HepG2 (cell line): ENCODE data around the gene LSM12. TPM values are rescaled to one million over a fixed set of nuclear protein-coding genes. Genes with fewer than 3 reads are reported as not detected.

ENCODE experiments used
- DNMT3B ChIP-seq: conservative IDR thresholded peaks from 2 replicates; pipeline ENCODE4 v1.6.1; 2016; ENCODE audit warnings: missing biosample characterization, control low read depth
- GPN1 ChIP-seq: sonication (generic); formaldehyde crosslinking; IDR thresholded peaks from 2 replicates; pipeline ENCODE4 v1.5.1; 2020; ENCODE audit warnings: missing genetic modification reagents, borderline replicate concordance
- HDAC6 ChIP-seq: fragments of 200-600 bp; sonication (generic); IDR thresholded peaks from 2 replicates; pipeline ENCODE4 v1.7.0; 2017; ENCODE audit warnings: mild to moderate bottlenecking, antibody characterized with exemption, low read length, low read depth
- HNRNPLL ChIP-seq: fragments of 200-400 bp; formaldehyde crosslinking; IDR thresholded peaks from 2 replicates; pipeline ENCODE4 v1.6.1; 2017; ENCODE audit warnings: mild to moderate bottlenecking, low read depth, low read length; ENCODE audit not compliant: poor library complexity, severe bottlenecking
- KAT2B ChIP-seq: fragments of 150-350 bp; IDR thresholded peaks from 2 replicates; pipeline ENCODE4 v1.6.1; 2014; ENCODE audit warnings: low read depth, low read length, borderline replicate concordance
- KDM5B ChIP-seq: sonication (generic); formaldehyde crosslinking; IDR thresholded peaks from 2 replicates; pipeline ENCODE4 v1.4.0; 2020; ENCODE audit warnings: missing genetic modification reagents, mild to moderate bottlenecking, borderline replicate concordance
- POGZ ChIP-seq: sonication (generic); formaldehyde crosslinking; IDR thresholded peaks from 2 replicates; pipeline ENCODE4 v1.4.0; 2020; ENCODE audit warnings: mild to moderate bottlenecking, missing genetic modification reagents
- POLR2A ChIP-seq, 2 experiments: IDR thresholded peaks; 2 replicates each; pipeline ENCODE4 v1.6.1; 2011; ENCODE audit warnings: low read depth in 2 of 2, low read length in 2 of 2, mild to moderate bottlenecking in 1 of 2, moderate library complexity in 1 of 2; ENCODE audit not compliant: insufficient read depth in 1 of 2
- SMAD1 ChIP-seq: sonication (generic); formaldehyde crosslinking; IDR thresholded peaks from 2 replicates; pipeline ENCODE4 v1.4.0; 2020; ENCODE audit warnings: missing genetic modification reagents, low read depth, mild to moderate bottlenecking, borderline replicate concordance
- TBX2 ChIP-seq: sonication (generic); formaldehyde crosslinking; IDR thresholded peaks from 2 replicates; pipeline ENCODE4 v1.5.0; 2020; ENCODE audit warnings: missing genetic modification reagents, mild to moderate bottlenecking, borderline replicate concordance
- TGIF2 ChIP-seq: IDR thresholded peaks from 2 replicates; pipeline ENCODE4 v1.6.1; 2016; ENCODE audit warnings: control low read depth, missing compliant biosample characterization
- TRIM24 ChIP-seq: sonication (generic); formaldehyde crosslinking; IDR thresholded peaks from 2 replicates; pipeline ENCODE4 v1.8.0; 2022; ENCODE audit warnings: mild to moderate bottlenecking, missing genetic modification reagents
- ZFP41 ChIP-seq: sonication (generic); formaldehyde crosslinking; IDR thresholded peaks from 2 replicates; pipeline ENCODE4 v1.4.0; 2020; ENCODE audit warnings: mild to moderate bottlenecking, missing genetic modification reagents, borderline replicate concordance
- ZNF326 ChIP-seq: sonication (generic); formaldehyde crosslinking; IDR thresholded peaks from 2 replicates; pipeline ENCODE4 v1.4.0; 2020; ENCODE audit warnings: missing genetic modification reagents, borderline replicate concordance
- ZNF44 ChIP-seq: sonication (generic); formaldehyde crosslinking; IDR thresholded peaks from 2 replicates; pipeline ENCODE4 v1.5.1; 2020; ENCODE audit warnings: mild to moderate bottlenecking, missing genetic modification reagents
- ZNF570 ChIP-seq: sonication (generic); formaldehyde crosslinking; IDR thresholded peaks from 2 replicates; pipeline ENCODE4 v1.4.0; 2020; ENCODE audit warnings: mild to moderate bottlenecking, missing genetic modification reagents, borderline replicate concordance
- polyA plus RNA-seq, 8 experiments: library from polyadenylated mRNA; depleted of rRNA in 3 of 8; stranded (reverse) in 7 of 8; unstranded in 1 of 8; fragments of >200 nt; fragmentation: Illumina TruSeq in 4 of 8; extraction: Trizol in 4 of 8; gene quantifications; 2 replicates each; pipeline versions ENCODE4 v1.2.1 to v1.2.3, GENCODE V29; 2011 to 2016; ENCODE audit warnings: low read depth in 4 of 8, missing spikeins in 1 of 8, mixed read lengths in 1 of 8; ENCODE audit not compliant: insufficient read depth in 1 of 8
- total RNA-seq, 5 experiments: library from RNA; depleted of rRNA; stranded (reverse); fragments of >200 nt; fragmentation: Illumina TruSeq; extraction: Trizol; gene quantifications; 2 replicates each; pipeline ENCODE4 v1.2.3, GENCODE V29; 2016; ENCODE audit warnings: low read depth in 1 of 5
- TF ChIP-seq, protein P1 (sequence below): sonication (generic); formaldehyde crosslinking; IDR thresholded peaks from 2 replicates; pipeline ENCODE4 v1.8.0; 2022; ENCODE audit warnings: missing genetic modification reagents, low read depth, mild to moderate bottlenecking, borderline replicate concordance
- TF ChIP-seq, protein P2 (sequence below): IDR thresholded peaks from 2 replicates; pipeline ENCODE4 v1.6.1; 2016; ENCODE audit warnings: missing genetic modification reagents, missing compliant biosample characterization
- TF ChIP-seq, protein P3 (sequence below): sonication (generic); formaldehyde crosslinking; IDR thresholded peaks from 2 replicates; pipeline ENCODE4 v1.4.0; 2020; ENCODE audit warnings: missing genetic modification reagents
- TF ChIP-seq, protein P4 (sequence below): sonication (generic); formaldehyde crosslinking; IDR thresholded peaks from 2 replicates; pipeline ENCODE4 v1.9.0; 2021; ENCODE audit warnings: missing genetic modification reagents, borderline replicate concordance
- TF ChIP-seq, protein P5 (sequence below): sonication (generic); formaldehyde crosslinking; IDR thresholded peaks from 2 replicates; pipeline ENCODE4 v1.8.0; 2022; ENCODE audit warnings: missing genetic modification reagents, mild to moderate bottlenecking, inconsistent platforms, borderline replicate concordance

Gene LSM12
- total and polyA plus RNA-seq, 2 of the 13 experiments (the other 11 are each of a cell fraction or from before 2014, with no cell fraction given): 52.8 to 55.7 TPM

DNA sequence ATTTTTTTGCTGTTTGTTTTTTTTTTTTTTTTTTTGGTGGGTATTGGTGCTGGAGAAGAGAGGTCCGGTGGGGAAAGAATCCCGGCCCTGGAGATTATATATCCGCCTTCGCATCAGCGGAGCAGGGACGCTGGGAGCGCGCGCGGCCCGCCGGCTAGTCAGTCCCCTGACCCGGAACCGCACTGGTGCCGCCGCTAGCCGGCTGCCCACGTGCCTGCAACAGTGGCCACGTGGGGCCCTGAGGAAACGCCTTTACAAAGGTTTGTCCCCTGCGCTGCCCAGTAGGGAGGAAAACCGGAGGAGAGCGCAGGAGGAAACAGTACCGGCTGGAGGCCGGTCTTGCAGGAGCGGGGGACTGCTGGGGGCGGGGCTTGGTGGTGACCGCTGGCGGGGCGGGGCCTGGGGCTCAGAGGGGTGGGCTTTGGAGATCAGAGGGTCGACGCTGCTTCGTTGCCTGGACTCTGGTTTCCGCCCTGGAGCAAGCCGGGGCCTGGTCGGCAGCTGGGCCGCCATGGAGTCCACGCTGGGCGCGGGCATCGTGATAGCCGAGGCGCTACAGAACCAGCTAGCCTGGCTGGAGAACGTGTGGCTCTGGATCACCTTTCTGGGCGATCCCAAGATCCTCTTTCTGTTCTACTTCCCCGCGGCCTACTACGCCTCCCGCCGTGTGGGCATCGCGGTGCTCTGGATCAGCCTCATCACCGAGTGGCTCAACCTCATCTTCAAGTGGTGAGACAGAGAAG, 4.2 kb upstream of the LSM12 start, which contains the start of gene G6PC3 (continued):
- TF ChIP-seq ZNF326 (CRISPR knock-in tag) (no peak), ZNF44 (CRISPR knock-in tag) (peak; percentile 89), POGZ (peak; percentile 77; the same call in 1 of the 2 replicates), KDM5B (CRISPR knock-in tag) (peak; percentile 92), GPN1 (CRISPR knock-in tag) (no peak; the same call in 1 of the 2 replicates), DNMT3B (peak; percentile 96), TRIM24 (CRISPR knock-in tag) (no peak), POLR2A (IDR thresholded peaks at IDR 0.05; ENCODE audit: insufficient read depth in 1 of 2, low read depth in 2 of 2, low read length in 2 of 2) (peak; percentile 96 to 98), SMAD1 (CRISPR knock-in tag) (peak; percentile 72), HNRNPLL (peak; percentile 95), ZNF570 (CRISPR knock-in tag) (no peak), TGIF2 (CRISPR knock-in tag) (peak; percentile 99), HDAC6 (no peak), KAT2B (no peak), ZFP41 (peak; percentile 24; the same call in 1 of the 2 replicates), TBX2 (peak; percentile 91; the same call in 1 of the 2 replicates)
- TF ChIP-seq, protein P1, sequence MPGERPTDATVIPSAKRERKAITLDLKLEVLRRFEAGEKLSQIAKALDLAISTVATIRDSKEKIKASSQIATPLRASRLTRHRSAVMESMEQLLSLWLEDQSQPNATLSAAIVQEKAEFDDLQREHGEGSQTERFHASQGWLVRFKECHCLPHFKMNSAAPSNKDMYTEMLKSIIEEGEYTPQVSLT (CRISPR knock-in tag): peak; percentile 30; the same call in 1 of the 2 replicates
- TF ChIP-seq, protein P2, sequence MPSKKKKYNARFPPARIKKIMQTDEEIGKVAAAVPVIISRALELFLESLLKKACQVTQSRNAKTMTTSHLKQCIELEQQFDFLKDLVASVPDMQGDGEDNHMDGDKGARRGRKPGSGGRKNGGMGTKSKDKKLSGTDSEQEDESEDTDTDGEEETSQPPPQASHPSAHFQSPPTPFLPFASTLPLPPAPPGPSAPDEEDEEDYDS (CRISPR knock-in tag): peak; percentile 78
- TF ChIP-seq, protein P3, sequence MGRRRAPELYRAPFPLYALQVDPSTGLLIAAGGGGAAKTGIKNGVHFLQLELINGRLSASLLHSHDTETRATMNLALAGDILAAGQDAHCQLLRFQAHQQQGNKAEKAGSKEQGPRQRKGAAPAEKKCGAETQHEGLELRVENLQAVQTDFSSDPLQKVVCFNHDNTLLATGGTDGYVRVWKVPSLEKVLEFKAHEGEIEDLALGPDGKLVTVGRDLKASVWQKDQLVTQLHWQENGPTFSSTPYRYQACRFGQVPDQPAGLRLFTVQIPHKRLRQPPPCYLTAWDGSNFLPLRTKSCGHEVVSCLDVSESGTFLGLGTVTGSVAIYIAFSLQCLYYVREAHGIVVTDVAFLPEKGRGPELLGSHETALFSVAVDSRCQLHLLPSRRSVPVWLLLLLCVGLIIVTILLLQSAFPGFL (CRISPR knock-in tag): no peak
- TF ChIP-seq, protein P4, sequence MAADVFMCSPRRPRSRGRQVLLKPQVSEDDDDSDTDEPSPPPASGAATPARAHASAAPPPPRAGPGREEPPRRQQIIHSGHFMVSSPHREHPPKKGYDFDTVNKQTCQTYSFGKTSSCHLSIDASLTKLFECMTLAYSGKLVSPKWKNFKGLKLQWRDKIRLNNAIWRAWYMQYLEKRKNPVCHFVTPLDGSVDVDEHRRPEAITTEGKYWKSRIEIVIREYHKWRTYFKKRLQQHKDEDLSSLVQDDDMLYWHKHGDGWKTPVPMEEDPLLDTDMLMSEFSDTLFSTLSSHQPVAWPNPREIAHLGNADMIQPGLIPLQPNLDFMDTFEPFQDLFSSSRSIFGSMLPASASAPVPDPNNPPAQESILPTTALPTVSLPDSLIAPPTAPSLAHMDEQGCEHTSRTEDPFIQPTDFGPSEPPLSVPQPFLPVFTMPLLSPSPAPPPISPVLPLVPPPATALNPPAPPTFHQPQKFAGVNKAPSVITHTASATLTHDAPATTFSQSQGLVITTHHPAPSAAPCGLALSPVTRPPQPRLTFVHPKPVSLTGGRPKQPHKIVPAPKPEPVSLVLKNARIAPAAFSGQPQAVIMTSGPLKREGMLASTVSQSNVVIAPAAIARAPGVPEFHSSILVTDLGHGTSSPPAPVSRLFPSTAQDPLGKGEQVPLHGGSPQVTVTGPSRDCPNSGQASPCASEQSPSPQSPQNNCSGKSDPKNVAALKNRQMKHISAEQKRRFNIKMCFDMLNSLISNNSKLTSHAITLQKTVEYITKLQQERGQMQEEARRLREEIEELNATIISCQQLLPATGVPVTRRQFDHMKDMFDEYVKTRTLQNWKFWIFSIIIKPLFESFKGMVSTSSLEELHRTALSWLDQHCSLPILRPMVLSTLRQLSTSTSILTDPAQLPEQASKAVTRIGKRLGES (CRISPR knock-in tag): peak; percentile 90
- TF ChIP-seq, protein P5, sequence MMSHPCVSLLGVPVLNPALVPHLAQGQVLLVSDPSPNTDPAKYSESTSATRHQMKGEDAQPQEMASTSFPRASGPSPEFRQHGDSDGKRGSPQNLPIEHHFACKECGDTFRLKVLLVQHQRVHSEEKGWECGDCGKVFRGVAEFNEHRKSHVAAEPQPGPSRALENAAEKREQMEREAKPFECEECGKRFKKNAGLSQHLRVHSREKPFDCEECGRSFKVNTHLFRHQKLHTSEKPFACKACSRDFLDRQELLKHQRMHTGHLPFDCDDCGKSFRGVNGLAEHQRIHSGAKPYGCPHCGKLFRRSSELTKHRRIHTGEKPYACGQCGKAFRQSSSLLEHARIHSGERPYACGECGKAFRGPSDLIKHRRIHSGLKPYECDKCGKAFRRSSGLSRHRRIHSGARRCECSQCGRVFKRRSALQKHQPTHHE: peak; percentile 59; the same call in 1 of the 2 replicates
